ENCODE data around the gene OTULINL.

The OTULINL gene

GRCh38 chr5:14595891-14596290, 14.3 kb downstream of the OTULINL start:
- no peak overlapping the region for H3K4me3 ChIP-seq (replicated peaks; ENCODE audit: low read depth, low read length)
- TF ChIP-seq CTCF (IDR thresholded peaks at IDR 0.05; ENCODE audit: low read length, missing control alignments): no peak
- no peak for DNase-seq (ENCODE audit: low read depth)

- no peak for TF ChIP-seq CTCF (IDR thresholded peaks at IDR 0.05; ENCODE audit: low read length, missing control alignments)
Measured at GRCh38 chr5:14597080-14597479, 15.5 kb downstream of the OTULINL start.

GRCh38 chr5:14598225-14598624, 16.6 kb downstream of the OTULINL start:
- H3K4me3 ChIP-seq (replicated peaks; ENCODE audit: low read depth, low read length): no peak overlapping the region
- TF ChIP-seq CTCF (IDR thresholded peaks at IDR 0.05; ENCODE audit: low read length, missing control alignments): no peak
- no peak for DNase-seq (ENCODE audit: low read depth)

More at GRCh38 chr5:14597080-14597479, 15.5 kb downstream of the OTULINL start:
- no peak overlapping the region for H3K4me3 ChIP-seq (replicated peaks; ENCODE audit: low read depth, low read length)
- no peak for DNase-seq (ENCODE audit: low read depth)

- H3K4me3 ChIP-seq (replicated peaks; ENCODE audit: low read depth, low read length): no peak overlapping the region
- no peak for DNase-seq (ENCODE audit: low read depth)
- no peak for TF ChIP-seq CTCF (IDR thresholded peaks at IDR 0.05; ENCODE audit: low read length, missing control alignments)
Measured at GRCh38 chr5:14599476-14600127, 18.0 kb downstream of the OTULINL start.

GRCh38 chr5:14600846-14601245, 19.3 kb downstream of the OTULINL start:
- TF ChIP-seq CTCF (IDR thresholded peaks at IDR 0.05; ENCODE audit: low read length, missing control alignments): no peak
- no peak for DNase-seq (ENCODE audit: low read depth)
- H3K4me3 ChIP-seq (replicated peaks; ENCODE audit: low read depth, low read length): no peak overlapping the region

- no peak for DNase-seq (ENCODE audit: low read depth)
- no peak overlapping the region for H3K4me3 ChIP-seq (replicated peaks; ENCODE audit: low read depth, low read length)
- TF ChIP-seq CTCF (IDR thresholded peaks at IDR 0.05; ENCODE audit: low read length, missing control alignments): no peak
Measured at GRCh38 chr5:14603141-14603540, 21.5 kb downstream of the OTULINL start.

GRCh38 chr5:14607104-14607503, 25.5 kb downstream of the OTULINL start:
- DNase-seq (ENCODE audit: low read depth): no peak
- no peak overlapping the region for H3K4me3 ChIP-seq (replicated peaks; ENCODE audit: low read depth, low read length)
- TF ChIP-seq CTCF (IDR thresholded peaks at IDR 0.05; ENCODE audit: low read length, missing control alignments): no peak
